Transverse colon (tissue), 4 donors: Measurements from ENCODE around the gene KCTD6. TPM values are rescaled to one million over a fixed set of nuclear protein-coding genes. Genes with fewer than 3 reads are reported as not detected.
"Not testable (repeated sequence)": the region's sequence is repeated elsewhere in the genome, so short reads cannot be mapped to it uniquely, and the experiment has no call there.

ENCODE experiments used
- DNase-seq: peaks from one replicate; pipeline ENCODE4 v3.0.0-alpha.2; 2019
- H3K27ac ChIP-seq, 4 donors: fragments of 200-600 bp; sonication (generic); 2 replicates each; pipeline ENCODE4 v1.5.1; 2016 to 2018; ENCODE audit warnings: inconsistent platforms in 4 of 4
- H3K27me3 ChIP-seq: fragments of 200-600 bp; sonication (generic); 2 replicates; pipeline ENCODE4 v1.5.1; 2017; ENCODE audit warnings: inconsistent platforms
- H3K36me3 ChIP-seq, 4 donors: fragments of 200-600 bp; sonication (generic); 2 replicates each; pipeline ENCODE4 v1.5.1; 2017 to 2019; ENCODE audit warnings: inconsistent platforms in 4 of 4
- H3K4me1 ChIP-seq, 4 donors: fragments of 200-600 bp; sonication (generic); 2 replicates each; pipeline ENCODE4 v1.5.1; 2017 to 2020; ENCODE audit warnings: inconsistent platforms in 4 of 4
- H3K4me3 ChIP-seq, 4 donors: fragments of 200-600 bp; sonication (generic); 1 replicate in 1 of 4; 2 replicates in 3 of 4; pipeline versions ENCODE4 v1.5.1 to v1.6.1; 2017 to 2019; ENCODE audit warnings: inconsistent platforms in 4 of 4
- H3K9me3 ChIP-seq, 2 donors: fragments of 200-600 bp; sonication (generic); 2 replicates each; pipeline ENCODE4 v1.5.1; 2017 to 2019; ENCODE audit warnings: inconsistent platforms in 2 of 2
- CTCF ChIP-seq, 5 experiments: fragments of 200-600 bp in 3 of 5; fragments of 450-650 bp in 2 of 5; sonication (generic) in 3 of 5; IDR thresholded peaks; 1 replicate in 2 of 5; 2 replicates in 3 of 5; pipeline ENCODE4 v1.5.1; 2016 to 2017; ENCODE audit warnings: antibody characterized with exemption in 5 of 5, inconsistent platforms in 3 of 5, mild to moderate bottlenecking in 2 of 5, moderate library complexity in 1 of 5
- EP300 ChIP-seq: sonication (generic); formaldehyde crosslinking; IDR thresholded peaks from one replicate; pipeline ENCODE4 v1.6.1; 2017; ENCODE audit warnings: antibody characterized with exemption, low read depth
- POLR2A ChIP-seq: fragments of 450-650 bp; IDR thresholded peaks from one replicate; pipeline ENCODE4 v1.6.1; 2016; ENCODE audit warnings: antibody characterized with exemption, mild to moderate bottlenecking, moderate library complexity
- POLR2AphosphoS5 ChIP-seq, 3 donors: sonication (generic); formaldehyde crosslinking; IDR thresholded peaks; one replicate each; pipeline ENCODE4 v1.6.1; 2016; ENCODE audit warnings: antibody characterized with exemption in 3 of 3
- WGBS, 2 donors: methylation state at CpG; one replicate each; pipeline ENCODE4 v1.1.5; 2018; ENCODE audit warnings: low coverage in 1 of 2; 5-methylcytosine and 5-hydroxymethylcytosine counted together
- in situ Hi-C, 4 donors: fragments of 200-750 bp; cut with MboI; loops; one replicate each; pipeline versions ENCODE4 v1.15.0 to v1.15.1; 2017; ENCODE audit warnings: low sequenced_read_pairs in 3 of 4, low pct_ligation_motif_present in 1 of 4, low pct_unique_long_range_greater_than_20kb in 1 of 4
- intact Hi-C: fragments of 100-400 bp; cut with DNase I; formaldehyde crosslinking; loops from one replicate; pipeline ENCODE4 v1.15.1; 2023; ENCODE audit warnings: low total_unique reads
- total RNA-seq, 4 donors: library from RNA; depleted of rRNA; stranded (reverse); fragments of >200 nt; gene quantifications; one replicate each; pipeline ENCODE4 v1.1.0, GENCODE V29; 2016

The KCTD6 gene
- total RNA-seq, 4 donors from 2014 or later, result 3.0 to 15.7 (median 11.2) TPM

- Histone ChIP-seq H3K36me3 (peaks cover 0 to 13% (median 1%) of the 10 kb centered on the region in 4 donors), H3K9me3 (no peaks in the 10 kb centered on the region), H3K27ac (no peak overlapping the region), H3K4me1 (no peaks in the 10 kb centered on the region), H3K4me3 (no peak overlapping the region), H3K27me3 (no peaks in the 10 kb centered on the region)
- TF ChIP-seq POLR2AphosphoS5 (IDR thresholded peaks at IDR 0.05) (no peak), EP300 (no peak), POLR2A (no peak), CTCF (IDR thresholded peaks at IDR 0.05) (no peak)
- intact Hi-C loops, result no loop called here
- 63 to 83% methylated on average over 4 to 10 of the region's 10 CpGs for WGBS, 2 donors
- in situ Hi-C loops, result loop anchor here in 1 of 4 donors (10.0 kb wide), 1 partner anchor 337 kb away; no protein-coding TSS in a partner anchor
- no peak for DNase-seq
Measured at GRCh38 chr3:58521917-58522631, 30.2 kb downstream of the KCTD6 start.

GRCh38 chr3:58522759-58523425, 31.0 kb downstream of the KCTD6 start:
- Histone ChIP-seq H3K4me3 (no peak overlapping the region), H3K27me3 (no peaks in the 10 kb centered on the region), H3K36me3 (peaks cover 0 to 11% (median 1%) of the 10 kb centered on the region in 4 donors), H3K27ac (no peak overlapping the region), H3K4me1 (no peaks in the 10 kb centered on the region), H3K9me3 (no peaks in the 10 kb centered on the region)
- DNase-seq, result no peak
- in situ Hi-C loops, result loop anchor here in 1 of 4 donors (10.0 kb wide), 1 partner anchor 338 kb away; no protein-coding TSS in a partner anchor
- intact Hi-C loops, result no loop called here
- TF ChIP-seq EP300 (no peak), POLR2AphosphoS5 (IDR thresholded peaks at IDR 0.05) (no peak), CTCF (IDR thresholded peaks at IDR 0.05) (no peak), POLR2A (no peak)
- 88 to 90% methylated on average over 5 of the region's 5 CpGs for WGBS, 2 donors

- 89 to 100% methylated on average over 1 to 11 of the region's 11 CpGs for WGBS, 2 donors
- no peaks in the 10 kb centered on the region for H3K9me3 ChIP-seq
- H3K4me1 ChIP-seq, result peaks cover 0 to 5% (median 0%) of the 10 kb centered on the region in 4 donors
- peaks cover 0 to 11% (median 1%) of the 10 kb centered on the region in 4 donors for H3K36me3 ChIP-seq
- intact Hi-C loops (no loop called here), in situ Hi-C loops (loop anchor here in 1 of 4 donors (10.0 kb wide), 1 partner anchor 340 kb away; no protein-coding TSS in a partner anchor)
- no peak overlapping the region for H3K4me3 ChIP-seq
- no peak overlapping the region for H3K27ac ChIP-seq
- TF ChIP-seq EP300 (no peak), POLR2A (no peak), CTCF (IDR thresholded peaks at IDR 0.05) (no peak), POLR2AphosphoS5 (IDR thresholded peaks at IDR 0.05) (no peak)
- DNase-seq, result no peak
- H3K27me3 ChIP-seq, result no peaks in the 10 kb centered on the region
Measured at GRCh38 chr3:58524326-58524888, 32.5 kb downstream of the KCTD6 start.

GRCh38 chr3:58526515-58526957, 34.6 kb downstream of the KCTD6 start:
- no peak for DNase-seq
- intact Hi-C loops, result no loop called here
- TF ChIP-seq CTCF (IDR thresholded peaks at IDR 0.05) (no peak), POLR2A (no peak), EP300 (no peak), POLR2AphosphoS5 (IDR thresholded peaks at IDR 0.05) (no peak)
- peaks cover 0 to 6% (median under 1%) of the 10 kb centered on the region in 4 donors for H3K4me1 ChIP-seq
- in situ Hi-C loops, result loop anchor here in 2 of 4 donors (10.0 to 25.0 kb wide), 2 partner anchors 214 to 342 kb away; partner anchors contain the start of genes HTD2 (in 1 of the 2) and RPP14 (in 1 of the 2)
- H3K27ac ChIP-seq, result no peak overlapping the region
- no peaks in the 10 kb centered on the region for H3K27me3 ChIP-seq
- no peaks in the 10 kb centered on the region for H3K9me3 ChIP-seq
- no peak overlapping the region for H3K4me3 ChIP-seq
- peaks cover 0 to 9% (median 1%) of the 10 kb centered on the region in 4 donors for H3K36me3 ChIP-seq
- WGBS, 2 donors, result 84% methylated on average over 7 of the region's 7 CpGs; no CpG with 5 or more reads in 1 of the 2 donors

- H3K36me3 ChIP-seq, intact Hi-C loops, DNase-seq, H3K4me3 ChIP-seq, H3K27me3 ChIP-seq, H3K27ac ChIP-seq, H3K9me3 ChIP-seq: not testable (repeated sequence)
- in situ Hi-C loops, result loop anchor here in 2 of 4 donors (10.0 to 25.0 kb wide), 2 partner anchors 215 to 343 kb away; partner anchors contain the start of genes HTD2 (in 1 of the 2) and RPP14 (in 1 of the 2)
- H3K4me1 ChIP-seq, result peaks cover 0 to 15% (median 3%) of the 10 kb centered on the region in 4 donors
- WGBS, 2 donors, result 85 to 100% methylated on average over 1 to 3 of the region's 3 CpGs
Measured at GRCh38 chr3:58527440-58527839, 35.5 kb downstream of the KCTD6 start.
